K562 (cell line): ENCODE results near the gene FSHR. TPM values are rescaled to one million over a fixed set of nuclear protein-coding genes. Genes with fewer than 3 reads are reported as not detected.

Source experiments
- ATAC-seq: fragments of 200-7000 bp; cut with Tn5 transposase; 3 replicates; pipeline ENCODE4 v1.9.1; 2020; ENCODE audit warnings: moderate library complexity
- BruUV-seq: library from RNA; stranded (reverse); fragments of 400-500 nt; replicated peaks from 2 replicates; lab custom pipeline; 2021; lab: Mats Ljungman, UMichigan
- CTCF ChIA-PET: fragments of 300-600 bp; formaldehyde crosslinking; extraction: SDS; loops from one replicate; lab custom pipeline; 2021; ENCODE audit warnings: low intra/inter-chr PET ratio; lab: Yijun Ruan, JAX
- POLR2A ChIA-PET: fragments of 300-600, 350-650 bp; sonication (Branson Sonifier 250); formaldehyde crosslinking; extraction: SDS; loops from one replicate; lab custom pipeline; 2021; ENCODE audit warnings: antibody characterized with exemption, inconsistent platforms; lab: Yijun Ruan, JAX
- DNase-seq, 4 experiments: peaks; one replicate each; pipeline versions ENCODE4 v3.0.0 to v3.0.0-alpha.2; 2011 to 2018; ENCODE audit warnings: low spot score in 3 of 4, mixed read lengths in 3 of 4; ENCODE audit errors: extremely low read depth in 1 of 4
- FAIRE-seq: peaks from 2 replicates; lab custom pipeline; 2011; peaks lifted over from hg19 to GRCh38; lab: Jason Lieb, UNC
- H2AFZ ChIP-seq: 2 replicates; pipeline ENCODE4 v1.6.0; 2011; ENCODE audit warnings: low read depth, low read length, control low read depth, inconsistent platforms
- H3K27ac ChIP-seq: fragments of 200-600 bp; 3 replicates; pipeline ENCODE4 v1.8.0; 2011; ENCODE audit warnings: low read depth, mild to moderate bottlenecking, control low read depth, inconsistent platforms, low read length, moderate library complexity, mixed read lengths; ENCODE audit errors: extremely low read depth
- H3K27me3 ChIP-seq, 2 experiments: fragments of 300-600 bp in 1 of 2; 2 replicates in 1 of 2; 3 replicates in 1 of 2; pipeline versions ENCODE4 v1.6.0 to v1.8.0; 2011; ENCODE audit warnings: inconsistent platforms in 2 of 2, low read length in 2 of 2, mild to moderate bottlenecking in 1 of 2, mixed read lengths in 1 of 2, moderate library complexity in 1 of 2; ENCODE audit not compliant: control insufficient read depth in 2 of 2, insufficient read depth in 2 of 2
- H3K36me3 ChIP-seq: fragments of 300-600 bp; 3 replicates; pipeline ENCODE4 v1.8.0; 2011; ENCODE audit warnings: mild to moderate bottlenecking, low read length, inconsistent platforms; ENCODE audit not compliant: control insufficient read depth, insufficient read depth
- H3K4me1 ChIP-seq, 2 experiments: fragments of 200-600 bp in 1 of 2; replicated peaks in 1 of 2; 2 replicates in 1 of 2; 3 replicates in 1 of 2; pipeline versions ENCODE4 v1.5.1 to v1.8.0; 2011; ENCODE audit warnings: inconsistent platforms in 2 of 2, low read length in 2 of 2, mild to moderate bottlenecking in 1 of 2, mixed read lengths in 1 of 2, moderate library complexity in 1 of 2; ENCODE audit not compliant: control insufficient read depth in 2 of 2, insufficient read depth in 2 of 2
- H3K4me2 ChIP-seq: 2 replicates; pipeline ENCODE4 v1.6.1; 2011; ENCODE audit warnings: low read length, control low read depth, inconsistent platforms, mixed read lengths; ENCODE audit not compliant: insufficient read depth
- H3K4me3 ChIP-seq: fragments of 200-600 bp; sonication (generic), shearing (Covaris generic); 2 replicates; pipeline ENCODE4 v1.5.1; 2016; ENCODE audit warnings: control low read depth, inconsistent platforms
- H3K79me2 ChIP-seq: fragments of 200-600 bp; 3 replicates; pipeline ENCODE4 v1.8.0; 2011; ENCODE audit warnings: low read length, inconsistent platforms; ENCODE audit not compliant: control insufficient read depth, insufficient read depth
- H3K9ac ChIP-seq, 2 experiments: 2 replicates each; pipeline versions ENCODE4 v1.6.0 to v1.6.1; 2011; ENCODE audit warnings: low read depth in 2 of 2, low read length in 2 of 2, control low read depth in 1 of 2, inconsistent platforms in 1 of 2, mild to moderate bottlenecking in 1 of 2, mixed read lengths in 1 of 2; ENCODE audit not compliant: insufficient read depth in 1 of 2
- H3K9me1 ChIP-seq: one replicate; pipeline ENCODE4 v1.6.0; 2011; ENCODE audit warnings: inconsistent platforms, mild to moderate bottlenecking, low read length, moderate library complexity; ENCODE audit not compliant: control insufficient read depth, insufficient read depth
- H3K9me3 ChIP-seq: replicated peaks from 2 replicates; pipeline ENCODE4 v1.5.1; 2011; ENCODE audit warnings: low read depth, low read length, inconsistent platforms; ENCODE audit not compliant: control insufficient read depth, insufficient read depth
- H4K20me1 ChIP-seq: replicated peaks from 2 replicates; pipeline ENCODE4 v1.6.1; 2011; ENCODE audit warnings: low read length, inconsistent platforms, mixed read lengths; ENCODE audit not compliant: control insufficient read depth, insufficient read depth
- FOSL1 ChIP-seq: fragments of 200-800 bp; sonication (Bioruptor generic); conservative IDR thresholded peaks from 2 replicates; pipeline ENCODE4 v1.6.1; 2016; ENCODE audit warnings: missing genetic modification characterization, missing compliant biosample characterization
- HOMEZ ChIP-seq: fragments of 250-450 bp; sonication (Bioruptor Pico); IDR thresholded peaks from 2 replicates; pipeline ENCODE4 v1.4.0; 2020; ENCODE audit warnings: mild to moderate bottlenecking, moderate library complexity
- JUN ChIP-seq, 2 experiments: sonication (generic) in 1 of 2; formaldehyde crosslinking in 1 of 2; IDR thresholded peaks; 2 replicates each; pipeline versions ENCODE4 v1.6.1 to v1.8.0; 2012 to 2022; ENCODE audit warnings: borderline replicate concordance in 2 of 2, mild to moderate bottlenecking in 2 of 2, improper control_type of control experiment in 1 of 2, low read depth in 1 of 2, low read length in 1 of 2, missing genetic modification reagents in 1 of 2
- MAFK ChIP-seq: IDR thresholded peaks from 2 replicates; pipeline ENCODE4 v1.6.1; 2011; ENCODE audit warnings: low read length, improper control_type of control experiment
- NCOA4 ChIP-seq: fragments of 450-650 bp; IDR thresholded peaks from 2 replicates; pipeline ENCODE4 v1.6.1; 2018; ENCODE audit warnings: mild to moderate bottlenecking; ENCODE audit not compliant: partially characterized antibody
- TCF15 ChIP-seq: fragments of 250-450 bp; sonication (Bioruptor Pico); IDR thresholded peaks from 2 replicates; pipeline ENCODE4 v1.8.0; 2022; ENCODE audit warnings: moderate library complexity, mild to moderate bottlenecking, inconsistent platforms
- ZNF449 ChIP-seq: fragments of 250-450 bp; sonication (Bioruptor Pico); IDR thresholded peaks from 2 replicates; pipeline ENCODE4 v1.8.0; 2022; ENCODE audit warnings: moderate library complexity, mild to moderate bottlenecking, inconsistent platforms
- WGBS: fragments of 100-300 bp; shearing (Covaris generic); methylation state at CpG from one replicate; pipeline ENCODE4 v1.1.6; 2016; ENCODE audit warnings: low coverage, mixed read lengths; ENCODE audit not compliant: insufficient coverage; ENCODE audit errors: missing lambda C conversion rate; 5-methylcytosine and 5-hydroxymethylcytosine counted together
- in situ Hi-C: fragments of 300-500 bp; cut with MboI; formaldehyde crosslinking; loops from 4 replicates; pipeline ENCODE4 v1.15.0; 2018; ENCODE audit warnings: inconsistent platforms, mixed read lengths
- intact Hi-C: fragments of 100-400 bp; cut with micrococcal nuclease; formaldehyde crosslinking; loops from 2 replicates; pipeline ENCODE4 v1.14.2; 2022
- polyA plus RNA-seq, 8 experiments: library from polyadenylated mRNA; depleted of rRNA in 4 of 8; stranded (reverse) in 5 of 8; unstranded in 3 of 8; fragments of >200 nt; fragmentation: Nextera tagmentation in 2 of 8; fragmentation: Illumina TruSeq in 1 of 8; extraction: Ambion mirVana in 2 of 8; extraction: Trizol in 1 of 8; gene quantifications; 2 replicates each; pipeline versions ENCODE4 v1.2.1 to v1.2.3, GENCODE V29; 2011 to 2014; ENCODE audit warnings: inconsistent platforms in 1 of 8, missing spikeins in 1 of 8
- total RNA-seq, 7 experiments: library from RNA; depleted of rRNA in 6 of 7; stranded (reverse); fragments of >200 nt in 6 of 7; fragmentation: Illumina TruSeq in 2 of 7; extraction: Trizol in 2 of 7; gene quantifications; 2 replicates each; pipeline versions ENCODE4 v1.2.1 to v1.2.3, GENCODE V29; 2011 to 2021; ENCODE audit warnings: low replicate concordance in 1 of 7

The FSHR gene
- total and polyA plus RNA-seq, 9 of the 15 experiments (the other 6 are each of a cell fraction or from before 2014, with no cell fraction given) = not detected

- ChIA-PET CTCF (no interaction called here), POLR2A (interaction anchor here (0.6 kb wide), 1 partner anchor 9 kb away, joined by 3 read pairs; no protein-coding TSS in a partner anchor)
- Histone ChIP-seq H2AFZ (no peak overlapping the region), H3K4me1 (no peaks in the 10 kb centered on the region), H3K4me2 (no peak overlapping the region), H3K4me3 (no peak overlapping the region), H4K20me1 (no peaks in the 10 kb centered on the region), H3K9me1 (no peaks in the 10 kb centered on the region), H3K36me3 (no peaks in the 10 kb centered on the region), H3K9ac (no peak overlapping the region), H3K79me2 (no peaks in the 10 kb centered on the region), H3K27ac (no peak overlapping the region), H3K27me3 (no peaks in the 10 kb centered on the region), H3K9me3 (no peaks in the 10 kb centered on the region)
- ATAC-seq = no peak
- intact Hi-C loops (no loop called here), in situ Hi-C loops (no loop called here)
- 0% methylated on average over 3 of the region's 4 CpGs for WGBS
- no peak for DNase-seq
- no TSS peak for BruUV-seq
- TF ChIP-seq TCF15 (CRISPR knock-in tag) = no peak
- no peak for FAIRE-seq
Observed at GRCh38 chr2:49189512-49190225, 35.4 kb upstream of the FSHR start.

GRCh38 chr2:49186050-49186648 is 31.8 kb upstream of the FSHR start:
- no peak for FAIRE-seq
- Histone ChIP-seq H3K27ac (no peak overlapping the region), H3K27me3 (no peaks in the 10 kb centered on the region), H3K9ac (no peak overlapping the region), H4K20me1 (no peaks in the 10 kb centered on the region), H3K9me1 (no peaks in the 10 kb centered on the region), H3K79me2 (no peaks in the 10 kb centered on the region), H2AFZ (no peak overlapping the region), H3K4me2 (no peak overlapping the region), H3K4me1 (no peaks in the 10 kb centered on the region), H3K9me3 (no peaks in the 10 kb centered on the region), H3K36me3 (no peaks in the 10 kb centered on the region), H3K4me3 (no peak overlapping the region)
- in situ Hi-C loops (no loop called here), intact Hi-C loops (no loop called here)
- CTCF ChIA-PET = no interaction called here
- no peak for DNase-seq
- POLR2A ChIA-PET = no interaction called here
- no peak for ATAC-seq
- WGBS = 1% methylated on average over 10 of the region's 10 CpGs
- no TSS peak for BruUV-seq
- TF ChIP-seq ZNF449 (no peak), FOSL1 (tag) (no peak), MAFK (no peak), JUN (IDR thresholded peaks at IDR 0.05; ENCODE audit: borderline replicate concordance, low read depth, low read length) (no peak), JUN (CRISPR knock-in tag; IDR thresholded peaks at IDR 0.05; ENCODE audit: borderline replicate concordance) (no peak), HOMEZ (CRISPR knock-in tag) (no peak), NCOA4 (no peak)
